GM23338 (cell line): ENCODE measurements around the gene CHCHD6. TPM values are rescaled to one million over a fixed set of nuclear protein-coding genes. Genes with fewer than 3 reads are reported as not detected.

ENCODE experiments used
- ATAC-seq: fragments of 200-7000 bp; cut with Tn5 transposase; 3 replicates; pipeline ENCODE4 v1.9.1; 2020
- DNase-seq: peaks from one replicate; pipeline ENCODE4 v3.0.0-alpha.2; 2015; ENCODE audit warnings: low spot score
- H2AFZ ChIP-seq: fragments of 200-600 bp; sonication (generic); 2 replicates; pipeline ENCODE4 v1.8.0; 2016; ENCODE audit warnings: antibody characterized with exemption, mild to moderate bottlenecking, moderate library complexity
- H3F3A ChIP-seq: fragments of 200-600 bp; sonication (generic); replicated peaks from 2 replicates; pipeline ENCODE4 v1.8.0; 2017; ENCODE audit warnings: antibody characterized with exemption, mixed run types, low read depth
- H3K27ac ChIP-seq: fragments of 200-600 bp; sonication (generic); 2 replicates; pipeline ENCODE4 v1.6.1; 2016; ENCODE audit warnings: low read depth
- H3K27me3 ChIP-seq: fragments of 200-600 bp; sonication (generic); 2 replicates; pipeline ENCODE4 v1.8.0; 2016; ENCODE audit warnings: mild to moderate bottlenecking, mixed run types, moderate library complexity; ENCODE audit not compliant: insufficient read depth
- H3K36me3 ChIP-seq: fragments of 200-600 bp; sonication (generic); 2 replicates; pipeline ENCODE4 v1.8.0; 2016; ENCODE audit warnings: mild to moderate bottlenecking; ENCODE audit not compliant: insufficient read depth
- H3K4me1 ChIP-seq: fragments of 200-600 bp; sonication (generic); 2 replicates; pipeline ENCODE4 v1.8.0; 2016; ENCODE audit warnings: mild to moderate bottlenecking, moderate library complexity; ENCODE audit not compliant: insufficient read depth
- H3K4me2 ChIP-seq: fragments of 200-600 bp; sonication (generic); 2 replicates; pipeline ENCODE4 v1.7.1; 2017; ENCODE audit warnings: mixed run types
- H3K4me3 ChIP-seq: fragments of 200-600 bp; sonication (generic); 2 replicates; pipeline ENCODE4 v1.6.1; 2016; ENCODE audit warnings: mixed run types
- H3K79me2 ChIP-seq: fragments of 200-600 bp; sonication (generic); replicated peaks from 2 replicates; pipeline ENCODE4 v1.8.0; 2017; ENCODE audit warnings: mild to moderate bottlenecking; ENCODE audit not compliant: insufficient read depth
- H3K9me2 ChIP-seq: fragments of 200-600 bp; sonication (generic); 2 replicates; pipeline ENCODE4 v1.8.0; 2017; ENCODE audit not compliant: insufficient read depth
- H4K20me1 ChIP-seq: fragments of 200-600 bp; sonication (generic); replicated peaks from 2 replicates; pipeline ENCODE4 v1.8.0; 2017; ENCODE audit warnings: mild to moderate bottlenecking; ENCODE audit not compliant: insufficient read depth
- H3K27ac Mint-ChIP-seq: 2 replicates; pipeline ENCODE4 v1.8.0; 2020; ENCODE audit warnings: inconsistent platforms, mild to moderate bottlenecking, moderate library complexity, mixed read lengths
- H3K27me3 Mint-ChIP-seq: 3 replicates; pipeline ENCODE4 v1.8.0; 2022; ENCODE audit warnings: low read depth, mild to moderate bottlenecking, moderate library complexity, mixed read lengths, inconsistent platforms; ENCODE audit not compliant: insufficient read depth, poor library complexity
- H3K36me3 Mint-ChIP-seq: 3 replicates; pipeline ENCODE4 v1.8.0; 2021; ENCODE audit warnings: low read depth, mild to moderate bottlenecking, inconsistent platforms, moderate library complexity, mixed read lengths
- H3K4me1 Mint-ChIP-seq: 3 replicates; pipeline ENCODE4 v1.8.0; 2020; ENCODE audit warnings: mild to moderate bottlenecking, inconsistent platforms, mixed read lengths
- H3K4me3 Mint-ChIP-seq: 3 replicates; pipeline ENCODE4 v1.8.0; 2021; ENCODE audit warnings: moderate library complexity, mild to moderate bottlenecking, inconsistent platforms, mixed read lengths
- H3K9me3 Mint-ChIP-seq: 3 replicates; pipeline ENCODE4 v1.8.0; 2020; ENCODE audit warnings: moderate library complexity, mild to moderate bottlenecking, inconsistent platforms, mixed read lengths
- CREB1 ChIP-seq: fragments of 250-450 bp; sonication (Bioruptor Pico); IDR thresholded peaks from 2 replicates; pipeline ENCODE4 v1.5.0; 2020; ENCODE audit warnings: low read depth, mild to moderate bottlenecking, moderate library complexity
- CTCF ChIP-seq, 2 experiments: fragments of 200-600 bp in 1 of 2; sonication (generic) in 1 of 2; conservative IDR thresholded peaks; 2 replicates each; pipeline versions ENCODE4 v1.5.1 to v1.6.1; 2016 to 2017; ENCODE audit warnings: antibody characterized with exemption in 2 of 2, low read depth in 2 of 2, mild to moderate bottlenecking in 2 of 2, moderate library complexity in 1 of 2
- EZH2 ChIP-seq: fragments of 200-600 bp; sonication (generic); IDR thresholded peaks from one replicate; pipeline ENCODE4 v1.8.0; 2017; ENCODE audit warnings: antibody characterized with exemption, mild to moderate bottlenecking, low read depth; ENCODE audit not compliant: unreplicated experiment
- EZH2phosphoT487 ChIP-seq: fragments of 200-600 bp; sonication (generic); IDR thresholded peaks from one replicate; pipeline ENCODE4 v1.8.1; 2018; ENCODE audit warnings: antibody characterized with exemption; ENCODE audit not compliant: unreplicated experiment
- JUNB ChIP-seq: IDR thresholded peaks from one replicate; pipeline ENCODE4 v1.6.1; 2016; ENCODE audit warnings: antibody characterized with exemption; ENCODE audit not compliant: unreplicated experiment
- NANOG ChIP-seq: IDR thresholded peaks from 2 replicates; pipeline ENCODE4 v1.6.1; 2016; ENCODE audit warnings: antibody characterized with exemption, borderline replicate concordance
- POLR2AphosphoS5 ChIP-seq: IDR thresholded peaks from 2 replicates; pipeline ENCODE4 v1.6.1; 2016; ENCODE audit warnings: antibody characterized with exemption, low read depth
- REST ChIP-seq: IDR thresholded peaks from one replicate; pipeline ENCODE4 v1.6.1; 2018; ENCODE audit warnings: antibody characterized with exemption; ENCODE audit not compliant: unreplicated experiment
- STAT1 ChIP-seq: IDR thresholded peaks from one replicate; pipeline ENCODE4 v1.6.1; 2016; ENCODE audit warnings: antibody characterized with exemption; ENCODE audit not compliant: unreplicated experiment
- ZNF114 ChIP-seq: fragments of 250-450 bp; sonication (Bioruptor Pico); IDR thresholded peaks from 2 replicates; pipeline ENCODE4 v1.5.0; 2020; ENCODE audit warnings: mild to moderate bottlenecking, moderate library complexity
- ZNF331 ChIP-seq: fragments of 250-450 bp; sonication (Bioruptor Pico); IDR thresholded peaks from 2 replicates; pipeline ENCODE4 v1.5.0; 2020; ENCODE audit warnings: low read depth, mild to moderate bottlenecking, moderate library complexity
- polyA plus RNA-seq: library from polyadenylated mRNA; unstranded; fragments of >200 nt; fragmentation: Nextera tagmentation; extraction: Ambion mirVana; gene quantifications from 2 replicates; pipeline ENCODE4 v1.2.1, GENCODE V29; 2016
- total RNA-seq: library from RNA; depleted of rRNA; stranded (reverse); fragments of >200 nt; shearing (Covaris generic); gene quantifications from 2 replicates; pipeline ENCODE4 v1.2.3, GENCODE V29; 2014
- TF ChIP-seq, protein P1 (sequence below): IDR thresholded peaks from 2 replicates; pipeline ENCODE4 v1.6.1; 2016; ENCODE audit warnings: antibody characterized with exemption
- TF ChIP-seq, protein P2 (sequence below): fragments of 250-450 bp; sonication (Bioruptor Pico); IDR thresholded peaks from 2 replicates; pipeline ENCODE4 v1.5.0; 2020; ENCODE audit warnings: mild to moderate bottlenecking, moderate library complexity

The CHCHD6 gene
- total and polyA plus RNA-seq, 2 experiments from 2014 or later = 28.8 to 43.0 TPM

GRCh38 chr3:126679831-126680666 lies 24.0 kb upstream of the CHCHD6 start:
- TF ChIP-seq ZNF331 (CRISPR knock-in tag) (no peak), POLR2AphosphoS5 (no peak), ZNF114 (CRISPR knock-in tag) (no peak), EZH2phosphoT487 (no peak), EZH2 (no peak), CREB1 (CRISPR knock-in tag) (no peak), NANOG (no peak), CTCF (conservative IDR thresholded peaks at IDR 0.05; ENCODE audit: low read depth in 2 of 2) (no peak), STAT1 (no peak), JUNB (no peak), REST (no peak)
- TF ChIP-seq, protein P1, sequence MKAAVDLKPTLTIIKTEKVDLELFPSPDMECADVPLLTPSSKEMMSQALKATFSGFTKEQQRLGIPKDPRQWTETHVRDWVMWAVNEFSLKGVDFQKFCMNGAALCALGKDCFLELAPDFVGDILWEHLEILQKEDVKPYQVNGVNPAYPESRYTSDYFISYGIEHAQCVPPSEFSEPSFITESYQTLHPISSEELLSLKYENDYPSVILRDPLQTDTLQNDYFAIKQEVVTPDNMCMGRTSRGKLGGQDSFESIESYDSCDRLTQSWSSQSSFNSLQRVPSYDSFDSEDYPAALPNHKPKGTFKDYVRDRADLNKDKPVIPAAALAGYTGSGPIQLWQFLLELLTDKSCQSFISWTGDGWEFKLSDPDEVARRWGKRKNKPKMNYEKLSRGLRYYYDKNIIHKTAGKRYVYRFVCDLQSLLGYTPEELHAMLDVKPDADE = no peak
- TF ChIP-seq, protein P2, sequence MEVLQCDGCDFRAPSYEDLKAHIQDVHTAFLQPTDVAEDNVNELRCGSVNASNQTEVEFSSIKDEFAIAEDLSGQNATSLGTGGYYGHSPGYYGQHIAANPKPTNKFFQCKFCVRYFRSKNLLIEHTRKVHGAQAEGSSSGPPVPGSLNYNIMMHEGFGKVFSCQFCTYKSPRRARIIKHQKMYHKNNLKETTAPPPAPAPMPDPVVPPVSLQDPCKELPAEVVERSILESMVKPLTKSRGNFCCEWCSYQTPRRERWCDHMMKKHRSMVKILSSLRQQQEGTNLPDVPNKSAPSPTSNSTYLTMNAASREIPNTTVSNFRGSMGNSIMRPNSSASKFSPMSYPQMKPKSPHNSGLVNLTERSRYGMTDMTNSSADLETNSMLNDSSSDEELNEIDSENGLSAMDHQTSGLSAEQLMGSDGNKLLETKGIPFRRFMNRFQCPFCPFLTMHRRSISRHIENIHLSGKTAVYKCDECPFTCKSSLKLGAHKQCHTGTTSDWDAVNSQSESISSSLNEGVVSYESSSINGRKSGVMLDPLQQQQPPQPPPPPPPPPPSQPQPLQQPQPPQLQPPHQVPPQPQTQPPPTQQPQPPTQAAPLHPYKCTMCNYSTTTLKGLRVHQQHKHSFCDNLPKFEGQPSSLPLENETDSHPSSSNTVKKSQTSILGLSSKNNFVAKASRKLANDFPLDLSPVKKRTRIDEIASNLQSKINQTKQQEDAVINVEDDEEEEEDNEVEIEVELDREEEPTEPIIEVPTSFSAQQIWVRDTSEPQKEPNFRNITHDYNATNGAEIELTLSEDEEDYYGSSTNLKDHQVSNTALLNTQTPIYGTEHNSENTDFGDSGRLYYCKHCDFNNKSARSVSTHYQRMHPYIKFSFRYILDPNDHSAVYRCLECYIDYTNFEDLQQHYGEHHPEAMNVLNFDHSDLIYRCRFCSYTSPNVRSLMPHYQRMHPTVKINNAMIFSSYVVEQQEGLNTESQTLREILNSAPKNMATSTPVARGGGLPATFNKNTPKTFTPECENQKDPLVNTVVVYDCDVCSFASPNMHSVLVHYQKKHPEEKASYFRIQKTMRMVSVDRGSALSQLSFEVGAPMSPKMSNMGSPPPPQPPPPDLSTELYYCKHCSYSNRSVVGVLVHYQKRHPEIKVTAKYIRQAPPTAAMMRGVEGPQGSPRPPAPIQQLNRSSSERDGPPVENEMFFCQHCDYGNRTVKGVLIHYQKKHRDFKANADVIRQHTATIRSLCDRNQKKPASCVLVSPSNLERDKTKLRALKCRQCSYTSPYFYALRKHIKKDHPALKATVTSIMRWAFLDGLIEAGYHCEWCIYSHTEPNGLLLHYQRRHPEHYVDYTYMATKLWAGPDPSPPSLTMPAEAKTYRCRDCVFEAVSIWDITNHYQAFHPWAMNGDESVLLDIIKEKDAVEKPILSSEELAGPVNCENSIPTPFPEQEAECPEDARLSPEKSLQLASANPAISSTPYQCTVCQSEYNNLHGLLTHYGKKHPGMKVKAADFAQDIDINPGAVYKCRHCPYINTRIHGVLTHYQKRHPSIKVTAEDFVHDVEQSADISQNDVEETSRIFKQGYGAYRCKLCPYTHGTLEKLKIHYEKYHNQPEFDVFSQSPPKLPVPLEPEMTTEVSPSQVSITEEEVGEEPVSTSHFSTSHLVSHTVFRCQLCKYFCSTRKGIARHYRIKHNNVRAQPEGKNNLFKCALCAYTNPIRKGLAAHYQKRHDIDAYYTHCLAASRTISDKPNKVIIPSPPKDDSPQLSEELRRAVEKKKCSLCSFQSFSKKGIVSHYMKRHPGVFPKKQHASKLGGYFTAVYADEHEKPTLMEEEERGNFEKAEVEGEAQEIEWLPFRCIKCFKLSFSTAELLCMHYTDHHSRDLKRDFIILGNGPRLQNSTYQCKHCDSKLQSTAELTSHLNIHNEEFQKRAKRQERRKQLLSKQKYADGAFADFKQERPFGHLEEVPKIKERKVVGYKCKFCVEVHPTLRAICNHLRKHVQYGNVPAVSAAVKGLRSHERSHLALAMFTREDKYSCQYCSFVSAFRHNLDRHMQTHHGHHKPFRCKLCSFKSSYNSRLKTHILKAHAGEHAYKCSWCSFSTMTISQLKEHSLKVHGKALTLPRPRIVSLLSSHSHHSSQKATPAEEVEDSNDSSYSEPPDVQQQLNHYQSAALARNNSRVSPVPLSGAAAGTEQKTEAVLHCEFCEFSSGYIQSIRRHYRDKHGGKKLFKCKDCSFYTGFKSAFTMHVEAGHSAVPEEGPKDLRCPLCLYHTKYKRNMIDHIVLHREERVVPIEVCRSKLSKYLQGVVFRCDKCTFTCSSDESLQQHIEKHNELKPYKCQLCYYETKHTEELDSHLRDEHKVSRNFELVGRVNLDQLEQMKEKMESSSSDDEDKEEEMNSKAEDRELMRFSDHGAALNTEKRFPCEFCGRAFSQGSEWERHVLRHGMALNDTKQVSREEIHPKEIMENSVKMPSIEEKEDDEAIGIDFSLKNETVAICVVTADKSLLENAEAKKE = no peak
- no peak overlapping the region for H3K27ac ChIP-seq
- ATAC-seq = peak; percentile 10
- peaks cover 11% of the 10 kb centered on the region for H3K4me1 ChIP-seq
- no peak overlapping the region for H3K4me3 ChIP-seq
- peak overlapping the region; percentile 16; the same call in 1 of the 3 replicates for H3K4me3 Mint-ChIP-seq
- no peaks in the 10 kb centered on the region for H3K36me3 ChIP-seq
- no peaks in the 10 kb centered on the region for H3K9me3 Mint-ChIP-seq
- H3K27me3 Mint-ChIP-seq = peaks cover 22% of the 10 kb centered on the region
- no peaks in the 10 kb centered on the region for H4K20me1 ChIP-seq
- H3K79me2 ChIP-seq = no peaks in the 10 kb centered on the region
- peak overlapping the region; percentile 98 for H2AFZ ChIP-seq
- H3F3A ChIP-seq = no peaks in the 10 kb centered on the region
- H3K27ac Mint-ChIP-seq = no peak overlapping the region
- H3K27me3 ChIP-seq = peaks cover 22% of the 10 kb centered on the region
- H3K36me3 Mint-ChIP-seq = no peaks in the 10 kb centered on the region
- H3K9me2 ChIP-seq = no peaks in the 10 kb centered on the region
- H3K4me1 Mint-ChIP-seq = peaks cover 28% of the 10 kb centered on the region
- peak overlapping the region; percentile 73 for H3K4me2 ChIP-seq
- DNase-seq = peak; percentile 23
